Measurements from ENCODE around the gene ZBTB17. TPM values are rescaled to one million over a fixed set of nuclear protein-coding genes. Genes with fewer than 3 reads are reported as not detected.

ZBTB17 gene
- total and polyA plus RNA-seq, 4 donors: 28.0 to 47.1 (median 44.2) TPM

DNA sequence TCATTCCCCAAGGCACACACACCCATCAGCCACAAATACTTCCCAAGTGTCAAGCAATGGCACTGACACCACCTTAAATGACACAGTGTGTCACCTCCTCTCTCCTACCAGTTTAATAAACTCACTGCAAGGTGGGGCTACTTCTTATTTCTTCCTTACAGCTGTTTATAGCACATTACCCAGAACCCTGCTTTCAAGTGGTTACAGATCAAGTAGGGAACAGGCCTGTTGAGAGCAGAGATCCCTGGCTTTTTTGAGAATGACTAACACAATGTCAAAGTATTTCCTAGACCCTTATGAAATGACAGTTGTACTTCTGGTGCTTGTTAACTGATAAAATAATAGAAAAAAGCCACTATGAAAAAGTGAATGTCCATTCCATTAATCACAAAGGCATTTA, 19.8 kb downstream of the ZBTB17 start:
- Histone ChIP-seq H3K4me3 (no peak overlapping the region), H3K27ac (ENCODE audit: low read depth in 1 of 2, low read length in 1 of 2) (peak overlapping the region; percentile 10 to 43)

DNA sequence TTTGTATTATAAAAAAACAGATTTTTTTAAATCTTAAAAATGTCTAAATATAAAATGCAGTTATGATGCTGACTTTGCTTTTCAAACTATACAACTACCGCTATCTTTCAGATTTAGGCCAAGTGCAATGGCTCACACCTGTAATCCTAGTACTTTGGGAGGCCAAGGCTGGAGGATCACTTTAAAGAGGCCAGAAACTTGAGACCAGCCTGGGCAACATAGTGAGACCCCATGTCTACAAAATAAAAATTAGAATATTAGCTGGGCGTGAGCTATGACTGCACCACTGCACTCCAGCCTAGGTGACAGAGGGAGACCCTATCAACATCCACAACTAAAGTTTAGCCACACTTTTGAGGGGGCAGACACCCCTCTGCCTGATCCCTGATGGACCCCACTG, 20.3 kb downstream of the ZBTB17 start:
- H3K27ac ChIP-seq (ENCODE audit: low read depth in 1 of 2, low read length in 1 of 2): peak overlapping the region in 1 of 2 donors; percentile 43
- H3K9me3 ChIP-seq (ENCODE audit: control insufficient read depth in 4 of 4, insufficient read depth in 3 of 4, low read length in 3 of 4): no peaks in the 10 kb centered on the region
- H3K27me3 ChIP-seq (ENCODE audit: control insufficient read depth in 3 of 3, insufficient read depth in 3 of 3, low read length in 2 of 3): no peaks in the 10 kb centered on the region
- no peak overlapping the region for H3K9ac ChIP-seq (ENCODE audit: insufficient read depth in 1 of 2, low read length in 2 of 2)
- WGBS, 2 donors: 98 to 100% methylated on average over 2 of the region's 2 CpGs
- TF ChIP-seq, protein P1, sequence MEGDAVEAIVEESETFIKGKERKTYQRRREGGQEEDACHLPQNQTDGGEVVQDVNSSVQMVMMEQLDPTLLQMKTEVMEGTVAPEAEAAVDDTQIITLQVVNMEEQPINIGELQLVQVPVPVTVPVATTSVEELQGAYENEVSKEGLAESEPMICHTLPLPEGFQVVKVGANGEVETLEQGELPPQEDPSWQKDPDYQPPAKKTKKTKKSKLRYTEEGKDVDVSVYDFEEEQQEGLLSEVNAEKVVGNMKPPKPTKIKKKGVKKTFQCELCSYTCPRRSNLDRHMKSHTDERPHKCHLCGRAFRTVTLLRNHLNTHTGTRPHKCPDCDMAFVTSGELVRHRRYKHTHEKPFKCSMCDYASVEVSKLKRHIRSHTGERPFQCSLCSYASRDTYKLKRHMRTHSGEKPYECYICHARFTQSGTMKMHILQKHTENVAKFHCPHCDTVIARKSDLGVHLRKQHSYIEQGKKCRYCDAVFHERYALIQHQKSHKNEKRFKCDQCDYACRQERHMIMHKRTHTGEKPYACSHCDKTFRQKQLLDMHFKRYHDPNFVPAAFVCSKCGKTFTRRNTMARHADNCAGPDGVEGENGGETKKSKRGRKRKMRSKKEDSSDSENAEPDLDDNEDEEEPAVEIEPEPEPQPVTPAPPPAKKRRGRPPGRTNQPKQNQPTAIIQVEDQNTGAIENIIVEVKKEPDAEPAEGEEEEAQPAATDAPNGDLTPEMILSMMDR (IDR thresholded peaks at IDR 0.05; ENCODE audit: control extremely low read depth, extremely low read depth): no peak
- H3K4me1 ChIP-seq (ENCODE audit: control insufficient read depth in 5 of 5, insufficient read depth in 5 of 5, low read length in 5 of 5): peaks cover 7 to 42% (median 22%) of the 10 kb centered on the region in 5 donors
- no peak overlapping the region for H3K4me3 ChIP-seq
- DNase-seq (no peak), ATAC-seq (ENCODE audit: insufficient read depth, low FRiP score) (no peak)
- peaks cover 0 to 5% (median 2%) of the 10 kb centered on the region in 4 donors for H3K36me3 ChIP-seq (ENCODE audit: control insufficient read depth in 4 of 4, insufficient read depth in 4 of 4, low read length in 4 of 4)

More for the DNA sequence above, 19.8 kb downstream of the ZBTB17 start:
- Histone ChIP-seq H3K9me3 (ENCODE audit: control insufficient read depth in 4 of 4, insufficient read depth in 3 of 4, low read length in 3 of 4) (no peaks in the 10 kb centered on the region), H3K9ac (ENCODE audit: insufficient read depth in 1 of 2, low read length in 2 of 2) (no peak overlapping the region), H3K27me3 (ENCODE audit: control insufficient read depth in 3 of 3, insufficient read depth in 3 of 3, low read length in 2 of 3) (no peaks in the 10 kb centered on the region), H3K36me3 (ENCODE audit: control insufficient read depth in 4 of 4, insufficient read depth in 4 of 4, low read length in 4 of 4) (peaks cover 0 to 5% (median 2%) of the 10 kb centered on the region in 4 donors), H3K4me1 (ENCODE audit: control insufficient read depth in 5 of 5, insufficient read depth in 5 of 5, low read length in 5 of 5) (peaks cover 7 to 38% (median 16%) of the 10 kb centered on the region in 5 donors)
- peak; percentile 64 for ATAC-seq (ENCODE audit: insufficient read depth, low FRiP score)
- TF ChIP-seq, protein P1 (IDR thresholded peaks at IDR 0.05; ENCODE audit: control extremely low read depth, extremely low read depth): no peak
- DNase-seq: no peak

DNA sequence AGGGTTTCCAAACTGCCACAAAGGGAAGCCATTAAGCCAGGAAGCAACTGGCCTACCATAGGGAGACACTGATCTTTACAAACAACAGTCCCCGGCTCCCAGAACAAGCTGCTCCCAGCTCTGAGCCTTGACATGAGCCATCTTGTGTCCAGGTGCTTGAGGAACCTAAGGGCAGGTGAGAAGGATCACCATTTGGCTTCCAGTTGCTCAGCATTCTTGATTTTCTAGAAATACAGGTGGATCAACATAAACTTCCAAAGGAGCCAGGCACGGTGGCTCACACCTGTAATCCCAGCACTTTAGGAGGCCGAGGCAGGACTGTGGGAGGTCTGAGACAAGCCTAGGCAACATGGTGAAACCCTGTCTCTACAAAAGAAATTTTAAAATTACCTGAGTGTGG, 21.6 kb downstream of the ZBTB17 start:
- 85 to 87% methylated on average over 3 of the region's 3 CpGs for WGBS, 2 donors
- Histone ChIP-seq H3K4me1 (ENCODE audit: control insufficient read depth in 5 of 5, insufficient read depth in 5 of 5, low read length in 5 of 5) (peaks cover 14 to 51% (median 29%) of the 10 kb centered on the region in 5 donors), H3K9me3 (ENCODE audit: control insufficient read depth in 4 of 4, insufficient read depth in 3 of 4, low read length in 3 of 4) (no peaks in the 10 kb centered on the region), H3K9ac (ENCODE audit: insufficient read depth in 1 of 2, low read length in 2 of 2) (no peak overlapping the region), H3K36me3 (ENCODE audit: control insufficient read depth in 4 of 4, insufficient read depth in 4 of 4, low read length in 4 of 4) (peaks cover 0 to 5% (median 2%) of the 10 kb centered on the region in 4 donors), H3K4me3 (no peak overlapping the region), H3K27me3 (ENCODE audit: control insufficient read depth in 3 of 3, insufficient read depth in 3 of 3, low read length in 2 of 3) (no peaks in the 10 kb centered on the region), H3K27ac (ENCODE audit: low read depth in 1 of 2, low read length in 1 of 2) (peak overlapping the region in 1 of 2 donors; percentile 1)
- no peak for DNase-seq
- TF ChIP-seq, protein P1 (IDR thresholded peaks at IDR 0.05; ENCODE audit: control extremely low read depth, extremely low read depth): no peak
- ATAC-seq (ENCODE audit: insufficient read depth, low FRiP score): no peak

DNA sequence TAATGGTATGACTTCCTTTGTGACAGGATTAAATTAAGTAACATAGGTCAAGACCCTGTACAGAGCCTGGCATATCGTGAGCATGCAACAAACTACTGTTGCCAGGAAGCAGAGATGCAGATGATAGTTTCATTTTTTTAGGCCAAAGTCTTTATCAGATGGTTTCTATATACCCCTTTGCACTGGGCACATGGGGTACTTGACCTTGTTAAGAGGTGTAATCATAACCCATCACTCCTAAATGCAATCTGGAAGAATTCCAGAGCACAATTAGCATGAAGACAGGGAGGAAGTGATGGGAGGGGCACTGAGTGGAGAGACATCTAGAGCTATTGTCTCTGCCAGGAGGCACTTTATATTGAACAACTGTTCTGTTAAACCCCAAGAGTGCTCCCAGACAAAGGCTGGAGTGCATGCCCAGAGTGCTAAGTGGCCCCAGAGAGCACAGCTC, 22.1 kb downstream of the ZBTB17 start:
- Histone ChIP-seq H3K4me1 (ENCODE audit: control insufficient read depth in 5 of 5, insufficient read depth in 5 of 5, low read length in 5 of 5) (peaks cover 14 to 50% (median 29%) of the 10 kb centered on the region in 5 donors), H3K36me3 (ENCODE audit: control insufficient read depth in 4 of 4, insufficient read depth in 4 of 4, low read length in 4 of 4) (peaks cover 0 to 5% (median 2%) of the 10 kb centered on the region in 4 donors), H3K4me3 (no peak overlapping the region), H3K9ac (ENCODE audit: insufficient read depth in 1 of 2, low read length in 2 of 2) (no peak overlapping the region), H3K27me3 (ENCODE audit: control insufficient read depth in 3 of 3, insufficient read depth in 3 of 3, low read length in 2 of 3) (no peaks in the 10 kb centered on the region), H3K27ac (ENCODE audit: low read depth in 1 of 2, low read length in 1 of 2) (peak overlapping the region in 1 of 2 donors; percentile 71), H3K9me3 (ENCODE audit: control insufficient read depth in 4 of 4, insufficient read depth in 3 of 4, low read length in 3 of 4) (no peaks in the 10 kb centered on the region)
- ATAC-seq (ENCODE audit: insufficient read depth, low FRiP score) (no peak), DNase-seq (no peak)
- 17 to 37% methylated on average over 1 of the region's 1 CpG for WGBS, 2 donors
- TF ChIP-seq, protein P1 (IDR thresholded peaks at IDR 0.05; ENCODE audit: control extremely low read depth, extremely low read depth): no peak

Data from lung (tissue), 12 donors.